Retina (tissue), 1 donor: ENCODE data around the gene KCNK6.
"Not testable (repeated sequence)": the region's sequence is repeated elsewhere in the genome, so short reads cannot be mapped to it uniquely, and the experiment has no call there.

Experiments used
- DNase-seq: peaks from one replicate; pipeline ENCODE4 v3.0.0-alpha.2; 2016

The KCNK6 gene

DNA sequence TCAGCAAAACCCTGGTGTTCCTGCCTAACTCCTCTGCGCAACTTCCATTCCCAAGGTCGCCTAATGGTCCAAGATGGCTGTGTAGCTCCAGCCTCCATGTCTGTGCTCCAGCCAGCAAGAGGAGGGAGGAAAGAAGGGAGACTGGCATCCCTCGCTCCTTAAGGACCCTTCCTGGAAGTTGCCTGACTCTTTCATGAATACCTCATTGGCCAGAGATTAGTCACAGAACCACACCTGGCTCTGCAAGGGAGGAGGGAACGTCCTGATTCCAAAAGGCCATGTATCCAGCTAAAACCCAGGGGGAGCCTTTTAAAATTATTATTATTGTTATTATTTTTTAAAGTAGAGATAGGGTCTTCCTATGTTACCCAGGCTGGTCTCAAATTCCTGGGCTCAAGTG is 4.8 kb downstream of the KCNK6 start:
- no peak for DNase-seq

DNA sequence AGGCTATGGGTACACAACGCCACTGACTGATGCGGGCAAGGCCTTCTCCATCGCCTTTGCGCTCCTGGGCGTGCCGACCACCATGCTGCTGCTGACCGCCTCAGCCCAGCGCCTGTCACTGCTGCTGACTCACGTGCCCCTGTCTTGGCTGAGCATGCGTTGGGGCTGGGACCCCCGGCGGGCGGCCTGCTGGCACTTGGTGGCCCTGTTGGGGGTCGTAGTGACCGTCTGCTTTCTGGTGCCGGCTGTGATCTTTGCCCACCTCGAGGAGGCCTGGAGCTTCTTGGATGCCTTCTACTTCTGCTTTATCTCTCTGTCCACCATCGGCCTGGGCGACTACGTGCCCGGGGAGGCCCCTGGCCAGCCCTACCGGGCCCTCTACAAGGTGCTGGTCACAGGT is 6.9 kb downstream of the KCNK6 start:
- no peak for DNase-seq

DNA sequence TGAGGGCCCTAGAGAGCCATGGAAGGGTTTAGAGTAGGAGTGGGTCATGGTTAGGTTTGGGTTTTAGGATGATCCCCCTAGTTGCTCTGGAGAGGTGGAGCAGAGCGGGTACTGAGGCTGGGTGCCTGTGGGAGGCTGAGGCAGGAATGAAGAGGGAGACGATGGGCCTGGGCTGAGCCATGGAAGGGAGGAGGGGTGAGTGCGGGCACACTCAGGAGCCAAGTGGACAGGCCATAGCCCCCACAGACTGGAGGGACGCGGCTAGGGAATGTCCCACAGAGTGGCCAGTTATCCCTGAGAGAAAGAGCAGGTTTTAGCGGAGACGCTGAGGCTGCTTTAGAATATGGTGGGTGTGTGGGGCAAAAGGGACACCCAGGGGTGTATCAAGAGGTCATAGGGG is 10.0 kb downstream of the KCNK6 start:
- DNase-seq: no peak

GRCh38 chr19:38331728-38332127 is 12.1 kb downstream of the KCNK6 start:
- DNase-seq: no peak

- no peak for DNase-seq
Measured at GRCh38 chr19:38333245-38333644, 13.6 kb downstream of the KCNK6 start.

DNA sequence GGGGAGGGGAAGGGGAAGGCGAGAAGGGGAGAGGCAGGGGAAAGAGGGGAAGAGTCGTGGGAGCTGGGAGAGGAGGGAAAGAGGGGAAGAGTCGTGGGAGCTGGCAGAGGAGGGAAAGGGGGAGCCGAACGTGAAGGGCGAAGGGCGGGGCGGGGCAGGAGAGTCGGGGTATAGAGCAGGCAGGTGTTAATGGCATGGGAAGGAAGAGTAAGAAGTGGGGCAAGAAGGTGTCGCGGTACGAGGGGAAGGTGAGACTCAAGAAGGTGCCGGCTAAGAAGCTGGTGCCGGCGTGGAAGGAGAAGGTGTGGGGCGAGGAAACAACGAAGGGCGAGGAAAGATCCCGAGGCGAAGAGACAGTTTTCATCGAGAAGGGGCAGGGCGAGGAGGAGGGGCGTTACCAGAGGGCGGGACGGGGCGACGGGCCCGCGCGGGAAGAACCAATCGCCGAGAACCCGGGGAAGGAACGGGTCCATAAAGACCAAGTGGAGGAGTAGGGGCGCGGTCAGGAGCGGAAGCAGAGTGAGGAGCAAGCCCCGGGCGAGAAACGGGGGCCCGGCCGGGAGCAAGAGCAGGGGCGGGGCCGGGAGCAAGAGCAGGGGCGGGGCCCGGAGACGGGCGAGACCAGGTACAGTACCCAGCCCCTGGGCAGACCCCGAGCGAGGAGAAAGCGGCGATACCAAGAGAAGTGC is 16.4 kb downstream of the KCNK6 start:
- DNase-seq: peak; percentile 93

DNA sequence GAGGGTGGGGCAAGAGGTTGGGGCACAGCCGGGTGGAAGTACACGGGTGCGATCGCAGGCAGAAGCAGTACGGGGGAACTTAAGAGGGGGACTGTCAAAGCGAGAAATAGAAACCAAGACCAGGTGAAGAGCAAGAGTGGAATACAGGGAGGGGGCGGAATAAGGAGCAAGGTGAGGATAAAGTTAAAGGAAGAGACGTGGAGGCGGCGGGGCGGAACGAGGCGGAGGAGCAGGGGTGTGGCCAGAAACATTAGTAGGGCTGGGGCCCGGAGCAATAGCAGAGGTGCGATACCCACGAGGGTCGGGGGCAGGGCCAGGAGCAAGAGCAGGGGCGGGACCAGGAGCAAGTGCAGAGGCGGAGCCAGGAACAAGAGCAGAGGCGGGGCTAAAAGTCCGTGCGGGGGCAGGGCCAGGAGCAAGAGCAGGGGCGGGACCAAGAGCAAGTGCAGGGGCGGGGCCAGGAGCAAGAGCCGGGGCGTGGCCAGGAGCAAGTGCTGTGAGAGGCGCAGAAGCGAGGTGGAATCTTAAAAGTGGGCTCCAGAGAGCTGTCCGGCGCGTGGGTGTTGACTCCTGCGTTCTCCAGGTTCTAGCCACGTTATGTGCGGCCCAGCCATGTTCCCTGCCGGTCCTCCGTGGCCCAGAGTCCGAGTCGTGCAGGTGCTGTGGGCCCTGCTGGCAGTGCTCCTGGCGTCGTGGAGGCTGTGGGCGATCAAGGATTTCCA is 17.2 kb downstream of the KCNK6 start:
- peak; percentile 89 for DNase-seq

DNA sequence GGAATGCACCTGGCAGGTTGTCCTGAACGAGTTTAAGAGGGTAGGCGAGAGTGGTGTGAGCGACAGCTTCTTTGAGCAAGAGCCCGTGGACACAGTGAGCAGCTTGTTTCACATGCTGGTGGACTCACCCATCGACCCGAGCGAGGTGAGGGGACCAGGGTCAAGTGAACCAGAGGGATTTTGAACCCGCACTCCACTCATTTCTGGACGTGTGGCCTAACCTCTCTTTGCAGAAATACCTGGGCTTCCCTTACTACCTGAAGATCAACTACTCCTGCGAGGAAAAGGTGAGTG is 17.7 kb downstream of the KCNK6 start:
- no peak for DNase-seq

GRCh38 chr19:38339011-38339410 is 19.4 kb downstream of the KCNK6 start:
- not testable (repeated sequence) for DNase-seq

DNA sequence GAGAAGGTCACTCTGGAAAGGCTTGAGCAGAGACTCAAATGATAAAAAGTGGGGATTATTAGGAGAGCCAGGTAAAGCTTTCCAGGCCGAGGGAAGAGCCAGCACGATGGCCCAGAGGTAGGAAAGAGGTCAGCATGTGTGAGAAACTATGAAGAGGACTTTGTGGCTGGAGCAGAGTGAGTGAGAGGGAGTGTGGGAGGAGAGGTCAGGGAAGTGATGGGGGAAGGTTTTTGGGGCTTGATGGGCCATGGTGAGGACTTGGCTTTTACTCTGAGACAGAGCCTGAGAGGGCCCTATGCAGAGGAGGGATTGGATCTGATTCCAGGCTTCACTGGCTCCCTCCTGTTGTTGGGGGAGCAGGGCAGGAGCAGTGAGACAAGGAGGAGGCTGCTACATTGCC is 21.3 kb downstream of the KCNK6 start:
- DNase-seq: no peak

GRCh38 chr19:38346837-38347236 is 27.2 kb downstream of the KCNK6 start:
- DNase-seq: no peak

DNA sequence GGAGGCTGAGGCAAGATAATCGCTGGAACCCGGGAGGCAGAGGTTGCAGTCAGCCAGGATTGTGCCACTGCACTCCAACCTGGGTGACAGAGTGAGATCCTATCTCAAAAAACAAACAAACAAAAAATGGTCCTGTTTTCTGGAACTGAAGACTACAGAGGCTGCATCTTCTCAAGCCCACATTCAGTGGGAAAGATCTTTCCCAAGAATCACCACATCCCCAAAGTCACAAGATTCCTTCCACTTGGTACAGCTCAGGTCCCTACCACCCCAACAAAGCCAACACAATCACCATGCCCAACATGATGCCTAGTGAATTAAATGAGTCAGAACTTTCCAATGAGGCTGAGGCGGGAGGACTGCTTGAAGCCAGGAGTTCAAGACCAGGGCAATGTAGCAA is 31.2 kb downstream of the KCNK6 start:
- no peak for DNase-seq

DNA sequence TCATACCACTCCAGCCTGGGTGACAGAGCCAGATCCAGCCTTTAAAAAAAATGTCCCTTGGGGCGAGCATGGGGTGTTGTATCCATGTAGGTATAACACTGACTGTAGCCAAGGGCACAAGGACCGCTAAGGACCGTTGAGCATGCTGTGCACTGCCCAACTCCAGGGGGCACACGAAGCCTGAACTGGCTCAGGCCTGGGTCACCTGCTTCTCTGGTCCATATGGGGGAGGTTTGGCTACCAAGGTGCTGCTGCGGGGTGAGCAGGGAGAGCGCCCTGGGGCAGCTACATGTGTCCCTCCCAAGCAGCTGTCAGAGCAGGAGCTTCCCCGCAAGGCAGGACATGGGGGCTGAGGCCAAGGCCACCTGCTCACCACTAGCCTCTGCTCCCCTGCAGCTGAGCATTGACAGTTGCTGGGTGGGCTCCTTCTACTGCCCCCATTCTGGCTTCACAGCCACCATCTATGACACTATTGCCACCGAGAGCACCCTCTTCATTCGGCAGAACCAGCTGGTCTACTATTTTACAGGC is 32.3 kb downstream of the KCNK6 start:
- DNase-seq: no peak

DNA sequence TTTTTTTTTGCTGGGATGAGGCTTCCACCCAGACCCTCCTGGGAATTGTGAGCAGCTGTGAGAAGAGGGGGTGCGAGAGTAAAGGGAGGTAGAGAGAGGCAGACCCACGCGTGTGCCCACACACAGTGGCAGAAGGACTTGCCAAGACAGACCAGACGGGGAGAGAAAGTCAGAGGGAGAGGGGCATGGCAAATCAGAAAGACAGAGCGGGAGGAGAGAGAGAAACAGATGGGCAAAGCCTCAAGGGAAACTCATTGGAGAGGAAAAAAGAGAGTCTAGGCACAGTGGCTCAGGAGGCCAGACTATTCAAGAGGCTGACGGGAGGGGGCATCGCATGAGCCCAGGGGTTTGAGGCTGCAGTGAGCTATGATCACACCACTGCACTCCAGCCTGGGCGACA is 33.0 kb downstream of the KCNK6 start:
- peak; percentile 31 for DNase-seq

DNA sequence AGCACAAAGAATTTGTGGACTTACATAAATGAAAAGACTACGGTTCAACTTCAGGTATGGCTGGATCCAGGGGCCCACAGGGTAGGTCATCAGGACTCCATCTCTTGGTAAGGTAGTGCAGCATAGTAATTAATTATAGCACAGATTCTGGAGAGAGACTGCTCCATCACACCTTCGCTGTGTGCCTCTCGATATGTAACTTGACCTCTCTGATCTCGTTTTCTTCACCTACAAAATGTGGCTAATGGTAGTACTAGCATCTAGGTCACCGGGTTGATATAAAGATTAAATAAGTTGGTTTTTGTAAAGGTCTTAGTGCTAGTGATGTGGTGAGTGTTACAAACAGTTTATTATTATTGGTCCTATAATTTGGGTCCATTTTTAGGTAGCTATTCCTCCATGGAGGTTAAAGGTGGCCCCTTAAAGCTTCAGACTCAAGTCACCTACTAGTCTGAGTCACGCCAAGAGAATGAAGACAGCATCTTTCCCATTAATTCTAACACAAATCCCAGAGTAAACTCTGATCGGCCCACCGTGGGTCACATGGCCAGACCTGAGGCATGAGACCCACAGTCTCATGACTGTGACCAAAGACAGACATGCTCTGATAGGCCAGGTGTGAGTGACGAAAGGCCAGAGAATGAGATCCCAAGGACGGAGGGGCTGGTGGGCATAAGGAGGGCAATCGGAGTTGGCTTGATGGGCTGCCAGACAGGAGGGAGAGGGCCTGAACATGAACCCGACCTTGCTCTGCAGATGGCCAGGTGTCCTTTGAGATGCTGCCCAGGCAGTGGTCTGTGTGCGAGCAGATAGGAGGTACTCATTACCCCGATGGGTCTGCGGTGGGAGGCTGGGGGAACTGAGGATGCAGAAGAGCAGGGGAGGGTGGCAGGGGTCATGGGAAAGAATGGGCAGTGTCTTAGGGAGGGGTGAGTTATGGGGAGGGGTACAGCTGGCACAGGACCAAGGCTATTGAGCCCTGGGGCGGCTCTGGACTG is 36.4 kb downstream of the KCNK6 start:
- DNase-seq: no peak

DNA sequence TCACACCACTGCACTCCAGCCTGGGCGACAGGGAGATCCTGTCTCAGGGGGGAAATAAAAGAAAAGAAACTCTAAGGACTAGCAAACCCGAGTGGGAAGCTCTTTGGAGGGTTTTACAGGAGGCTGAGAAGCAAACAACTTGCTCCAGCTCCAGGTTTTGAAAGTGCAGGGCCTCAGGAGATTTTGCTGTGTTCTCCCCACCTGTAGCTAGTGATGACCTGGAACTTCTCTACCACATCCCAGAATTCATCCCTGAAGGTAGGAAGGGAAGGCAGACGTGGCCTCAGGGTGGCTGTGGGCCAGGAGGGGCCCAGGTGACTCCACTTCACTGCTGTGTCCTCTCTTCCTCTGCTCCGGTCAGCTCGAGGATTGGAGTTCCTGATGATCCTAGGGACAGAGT is 38.4 kb downstream of the KCNK6 start:
- DNase-seq: no peak

GRCh38 chr19:38359242-38360021 is 39.8 kb downstream of the KCNK6 start:
- DNase-seq: no peak

GRCh38 chr19:38360351-38360750 is 40.7 kb downstream of the KCNK6 start:
- no peak for DNase-seq

DNA sequence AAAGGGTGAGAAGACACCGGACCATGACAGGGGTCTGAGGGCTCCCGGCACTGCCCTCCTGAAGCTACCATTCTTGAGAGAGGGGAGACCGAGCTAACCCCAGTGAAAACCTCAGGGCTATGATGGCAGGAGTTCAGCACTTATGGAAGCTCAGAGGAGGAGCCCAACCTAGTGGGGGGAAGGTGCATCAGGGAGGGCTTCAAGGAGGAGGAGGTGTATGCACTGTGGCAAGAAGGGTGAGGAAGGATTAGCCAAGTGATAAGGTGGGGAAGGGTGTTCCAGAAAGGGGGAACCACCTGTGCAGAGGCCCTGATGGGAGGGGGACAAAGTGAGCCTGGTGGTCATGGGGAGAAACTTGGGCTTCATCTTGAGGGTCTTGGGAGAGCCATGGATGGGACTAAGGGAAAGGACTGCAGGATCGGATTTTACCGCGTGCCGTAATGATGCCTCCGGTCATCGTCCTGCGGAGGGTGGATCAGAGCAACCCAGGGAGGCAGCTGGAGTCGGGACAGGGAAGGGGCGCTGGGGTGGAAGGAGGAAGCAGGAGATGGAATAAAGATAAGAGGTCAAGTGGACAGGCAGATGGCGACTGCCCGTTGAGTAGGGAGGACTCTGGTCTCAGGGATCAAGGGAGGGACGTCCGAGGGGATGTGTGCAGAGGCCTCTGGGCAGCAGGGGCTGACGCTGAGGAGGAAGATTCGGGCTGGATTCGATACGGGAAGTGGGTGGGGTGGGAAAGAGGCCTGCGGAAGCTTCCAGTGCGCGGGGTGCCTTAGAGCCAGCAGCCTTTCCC is 41.4 kb downstream of the KCNK6 start:
- DNase-seq: no peak

GRCh38 chr19:38361633-38362075 is 42.0 kb downstream of the KCNK6 start:
- DNase-seq: peak; percentile 89

GRCh38 chr19:38362076-38362945 is 42.7 kb downstream of the KCNK6 start:
- DNase-seq: peak; percentile 82
